H1 (cell line): ENCODE measurements around the gene DHH. TPM values are rescaled to one million over a fixed set of nuclear protein-coding genes. Genes with fewer than 3 reads are reported as not detected.

Experiments
- ASH2L ChIP-seq: fragments of 200-600, 300-600 bp; sonication (generic); IDR thresholded peaks from one replicate; pipeline ENCODE4 v1.7.1; 2017; ENCODE audit warnings: low read length
- BCL11A ChIP-seq, 2 experiments: IDR thresholded peaks; one replicate each; pipeline ENCODE4 v1.6.1; 2011; ENCODE audit warnings: low read depth in 2 of 2, low read length in 2 of 2, mild to moderate bottlenecking in 2 of 2
- BRCA1 ChIP-seq: IDR thresholded peaks from 2 replicates; pipeline ENCODE4 v1.6.1; 2012; ENCODE audit warnings: low read depth, low read length, improper control_type of control experiment
- CHD1 ChIP-seq: IDR thresholded peaks from 2 replicates; pipeline ENCODE4 v1.6.1; 2012; ENCODE audit warnings: low read depth, low read length, improper control_type of control experiment
- JUN ChIP-seq: IDR thresholded peaks from 2 replicates; pipeline ENCODE4 v1.6.1; 2011; ENCODE audit warnings: low read depth, mild to moderate bottlenecking, improper control_type of control experiment, low read length
- JUND ChIP-seq: IDR thresholded peaks from 2 replicates; pipeline ENCODE4 v1.6.1; 2011; ENCODE audit warnings: mild to moderate bottlenecking, improper control_type of control experiment, low read length
- MAFK ChIP-seq: IDR thresholded peaks from 2 replicates; pipeline ENCODE4 v1.6.1; 2012; ENCODE audit warnings: low read depth, mild to moderate bottlenecking, improper control_type of control experiment, low read length
- POLR2A ChIP-seq, 2 experiments: IDR thresholded peaks; 1 replicate in 1 of 2; 2 replicates in 1 of 2; pipeline ENCODE4 v1.6.1; 2011; ENCODE audit warnings: low read depth in 2 of 2, low read length in 2 of 2, mild to moderate bottlenecking in 2 of 2; ENCODE audit errors: control extremely low read depth in 1 of 2
- RNF2 ChIP-seq: fragments of 200-900, 300-1000 bp; sonication (generic); IDR thresholded peaks from 2 replicates; pipeline ENCODE4 v1.7.1; 2016; ENCODE audit warnings: borderline replicate concordance, low read depth, mild to moderate bottlenecking, antibody characterized with exemption, low read length; ENCODE audit not compliant: poor library complexity, severe bottlenecking; ENCODE audit errors: missing control alignments
- SAP30 ChIP-seq: fragments of 300-600 bp; sonication (generic); IDR thresholded peaks from 2 replicates; pipeline ENCODE4 v1.7.1; 2012; ENCODE audit warnings: low read length, moderate library complexity, mild to moderate bottlenecking, inconsistent platforms; ENCODE audit not compliant: insufficient read depth, insufficient replicate concordance
- SIX5 ChIP-seq: IDR thresholded peaks from 2 replicates; pipeline ENCODE4 v1.6.1; 2011; ENCODE audit warnings: mild to moderate bottlenecking, low read depth, low read length
- TBP ChIP-seq: IDR thresholded peaks from 2 replicates; pipeline ENCODE4 v1.6.1; 2011; ENCODE audit warnings: low read depth, low read length, improper control_type of control experiment
- ZNF274 ChIP-seq: IDR thresholded peaks from 2 replicates; pipeline ENCODE4 v1.7.0; 2012; ENCODE audit warnings: low read length, borderline replicate concordance; ENCODE audit errors: extremely low read depth
- polyA plus RNA-seq, 7 experiments: library from polyadenylated mRNA; depleted of rRNA in 3 of 7; stranded (reverse) in 5 of 7; unstranded in 2 of 7; fragments of >200 nt in 5 of 7; fragments of 200-250 nt in 2 of 7; gene quantifications; 1 replicate in 5 of 7; 2 replicates in 1 of 7; 4 replicates in 1 of 7; pipeline versions ENCODE4 v1.2.1 to v1.2.3, GENCODE V29; 2011 to 2013; ENCODE audit warnings: missing spikeins in 2 of 7, mixed read lengths in 2 of 7
- total RNA-seq: library from RNA; stranded (reverse); fragmentation: NEBNext Ultra II Directional; extraction: Animal tissue kit (Norgen Biotek cat#: 25700); gene quantifications from 2 replicates; pipeline ENCODE4 v1.2.1, GENCODE V29; 2021

Gene DHH
- total and polyA plus RNA-seq, 2 of the 8 experiments (the other 6 are each of a cell fraction or from before 2014, with no cell fraction given) = 0.03 to 0.11 TPM

GRCh38 chr12:49130151-49131050, 35.8 kb upstream of the DHH start (continued):
- TF ChIP-seq SAP30 (peak; percentile 89), SIX5 (no peak), MAFK (peak; percentile 59; the same call in 1 of the 2 replicates), BRCA1 (no peak), JUND (no peak), RNF2 (no peak), TBP (0 out of 2 replicates have a peak, but pooled peaks have one; percentile 8), ASH2L (no peak), JUN (no peak), CHD1 (no peak), POLR2A (IDR thresholded peaks at IDR 0.05; ENCODE audit: control extremely low read depth in 1 of 2, low read depth in 2 of 2, low read length in 2 of 2) (peak; percentile 32 to 85), ZNF274 (no peak), BCL11A (IDR thresholded peaks at IDR 0.05; ENCODE audit: low read depth in 2 of 2, low read length in 2 of 2) (no peak)
